ENCODE measurements around the gene FMN1.
"Not testable (repeated sequence)": the region's sequence is repeated elsewhere in the genome, so short reads cannot be mapped to it uniquely, and the experiment has no call there.

Gene FMN1

DNA sequence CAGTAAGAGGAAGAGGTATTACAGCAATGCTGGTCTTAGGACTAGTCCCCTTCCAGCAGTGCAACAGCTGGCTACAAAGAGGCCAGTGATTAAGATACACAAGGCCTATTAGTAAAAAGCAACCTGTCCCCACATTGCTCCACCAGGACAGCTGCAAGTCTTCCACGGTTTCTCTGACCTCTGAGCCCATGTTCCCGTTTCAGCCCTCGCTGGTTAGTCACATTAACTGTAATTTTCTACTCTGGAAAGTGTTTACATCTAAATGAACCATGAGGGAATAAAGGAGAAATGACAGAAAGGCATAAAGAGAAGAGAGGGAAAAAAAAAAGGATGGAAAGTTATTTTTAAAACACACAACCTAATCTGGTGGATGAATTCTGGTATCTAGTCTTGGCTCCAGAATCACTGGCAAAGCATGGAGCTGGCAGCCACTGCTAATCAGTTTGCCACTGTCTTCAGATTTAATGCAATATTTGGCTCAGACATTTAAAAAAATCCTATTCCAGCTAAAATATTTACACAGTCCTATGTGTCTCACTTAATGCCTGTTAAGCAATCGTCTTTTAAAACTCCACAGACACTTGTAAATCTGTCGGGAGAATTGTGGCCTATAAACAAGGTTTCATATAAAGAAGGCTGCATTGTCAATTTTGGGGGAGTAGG is 321.8 kb downstream of the FMN1 start:
- DNase-seq: no peak

GRCh38 chr15:32871883-32872282 is 322.6 kb downstream of the FMN1 start:
- DNase-seq: no peak

GRCh38 chr15:32870240-32871033 is 324.1 kb downstream of the FMN1 start:
- no peak for DNase-seq

- DNase-seq: no peak
These were observed 324.7 kb downstream of the FMN1 start for GRCh38 chr15:32869776-32870175.

DNA sequence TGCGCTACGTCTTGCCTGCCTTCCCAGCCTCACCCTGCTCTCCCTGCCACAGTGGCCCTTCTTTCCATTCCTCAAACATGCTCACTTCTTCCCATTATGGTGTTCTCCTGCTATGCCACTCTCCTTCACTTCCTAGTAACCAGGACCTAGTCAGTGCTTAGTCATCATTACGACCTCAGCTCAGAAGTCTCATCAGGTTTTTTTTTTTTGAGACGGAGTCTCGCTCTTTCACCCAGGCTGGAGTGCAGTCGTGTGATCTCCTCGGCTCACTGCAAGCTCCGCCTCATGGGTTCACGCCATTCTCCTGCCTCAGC is 327.2 kb downstream of the FMN1 start:
- DNase-seq: no peak

- DNase-seq: peak; percentile 12 to 17
These were observed 327.8 kb downstream of the FMN1 start for GRCh38 chr15:32866454-32867312.

DNA sequence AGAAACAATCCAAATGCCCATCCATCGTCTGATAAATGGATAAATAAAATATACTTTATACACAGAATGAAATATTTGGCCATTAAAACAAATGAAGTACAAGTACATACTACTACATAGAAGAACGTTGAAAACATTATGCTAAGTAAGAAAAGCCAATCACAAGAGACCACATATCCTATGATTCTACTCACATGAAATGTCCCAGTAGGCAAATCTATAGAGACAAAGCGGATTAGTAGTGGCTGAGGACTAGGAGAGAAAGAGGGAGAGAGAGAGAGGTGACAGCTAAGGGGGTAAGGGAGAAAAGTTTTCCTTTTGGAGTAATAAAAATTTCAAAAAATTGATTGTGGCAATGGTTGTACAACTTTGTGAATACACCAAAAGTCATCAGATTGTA is 329.7 kb downstream of the FMN1 start:
- no peak for DNase-seq

DNA sequence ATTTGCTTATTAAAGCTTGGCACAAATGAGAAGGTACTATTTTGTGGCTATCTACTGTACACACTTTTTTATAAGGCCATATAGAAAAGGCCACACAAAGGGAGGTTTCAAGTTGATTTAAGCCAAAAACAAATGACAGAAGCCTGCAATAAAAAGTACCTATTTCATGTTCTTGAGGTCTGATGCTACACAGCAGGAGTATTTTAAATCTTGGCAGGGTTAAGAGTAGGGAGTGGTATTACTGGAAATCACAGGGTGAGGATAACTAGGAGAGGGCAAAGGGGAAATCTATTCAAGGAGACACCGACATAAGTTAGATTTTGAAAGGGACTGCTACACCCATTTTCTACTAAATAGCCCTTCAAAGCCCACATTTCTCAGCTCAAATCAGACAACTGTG is 330.5 kb downstream of the FMN1 start:
- DNase-seq: no peak

DNA sequence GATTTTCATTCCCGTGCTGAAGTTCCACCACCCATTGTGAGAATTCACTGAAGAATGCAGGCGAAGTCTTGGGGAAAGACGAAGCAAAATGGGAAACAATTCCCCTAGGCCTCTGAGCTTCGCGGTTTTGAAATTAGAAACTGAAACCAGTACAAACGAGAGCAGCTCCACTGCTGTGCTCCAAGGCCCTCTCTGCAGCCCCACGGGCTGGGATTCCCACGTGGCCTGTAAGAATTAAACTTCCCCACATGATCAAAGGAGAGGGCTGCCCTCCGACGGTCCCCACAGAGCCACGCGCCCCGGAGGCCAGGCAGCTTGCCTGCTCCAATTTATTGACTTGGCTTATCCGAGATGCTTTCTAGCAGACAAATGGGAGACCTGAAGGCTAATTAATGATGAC is 332.8 kb downstream of the FMN1 start:
- no peak for DNase-seq

GRCh38 chr15:32861174-32861573 is 333.3 kb downstream of the FMN1 start:
- no peak for DNase-seq

- DNase-seq: no peak
These were observed 334.5 kb downstream of the FMN1 start for GRCh38 chr15:32859996-32860395.

GRCh38 chr15:32859251-32859650 is 335.3 kb downstream of the FMN1 start:
- no peak for DNase-seq

GRCh38 chr15:32857732-32858131 is 336.8 kb downstream of the FMN1 start:
- DNase-seq: no peak

GRCh38 chr15:32856753-32857152 is 337.8 kb downstream of the FMN1 start:
- no peak for DNase-seq

DNA sequence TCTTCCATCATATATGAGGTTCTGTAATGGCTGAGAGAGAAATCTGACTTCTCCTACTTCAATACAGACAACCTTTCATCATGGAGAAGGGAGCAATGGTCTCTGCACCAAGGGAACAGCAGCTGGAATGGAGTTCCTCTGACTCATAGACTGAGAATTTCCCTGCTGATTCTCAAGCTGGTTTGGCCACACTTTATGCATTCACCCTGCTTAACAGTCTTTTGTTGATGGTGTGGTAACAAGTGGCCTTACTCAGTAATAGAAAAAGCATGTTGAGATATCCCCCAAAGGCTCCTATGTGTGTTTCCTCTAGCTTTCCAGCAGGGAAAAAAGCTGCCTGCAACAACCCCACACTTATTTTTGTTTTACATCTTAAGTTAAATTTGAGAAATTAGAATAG is 338.6 kb downstream of the FMN1 start:
- no peak for DNase-seq

DNA sequence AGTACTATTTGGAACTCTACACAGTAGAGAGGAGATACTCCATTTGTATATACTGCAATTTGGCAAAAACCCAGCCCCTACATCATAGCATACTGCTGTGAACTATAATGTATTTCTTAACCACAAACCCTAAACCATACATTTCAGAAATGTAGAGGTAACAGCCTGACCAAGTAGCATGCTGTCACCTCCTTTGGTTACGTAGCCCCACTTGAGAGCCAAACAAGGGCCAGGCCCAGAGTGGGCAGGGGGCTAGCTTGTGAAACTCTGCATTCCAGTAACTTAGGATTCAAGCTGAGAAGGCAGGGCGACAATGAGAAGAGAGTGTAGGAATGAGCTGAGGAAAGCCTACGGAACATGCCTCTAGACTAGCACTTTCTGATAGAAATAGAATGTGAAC is 340.9 kb downstream of the FMN1 start:
- no peak for DNase-seq

DNA sequence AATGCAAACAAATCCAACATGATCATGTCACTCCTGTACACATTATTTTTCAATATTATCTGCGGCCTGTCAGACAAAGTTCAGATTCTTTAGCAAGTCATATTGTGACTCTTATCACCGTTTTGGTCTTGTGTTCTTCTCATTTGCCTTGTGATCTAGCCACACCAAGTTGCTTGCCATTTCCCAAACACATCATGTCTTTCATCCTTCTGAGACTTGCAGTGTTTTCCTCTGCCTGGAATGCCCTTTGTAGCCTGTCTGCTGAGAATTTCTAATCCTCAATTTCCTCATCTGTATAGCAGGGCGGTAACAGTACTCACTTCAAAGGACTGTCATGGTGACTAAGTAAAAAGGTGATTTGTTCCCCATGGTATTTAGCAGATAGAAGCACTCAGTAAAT is 341.7 kb downstream of the FMN1 start:
- DNase-seq: no peak

DNA sequence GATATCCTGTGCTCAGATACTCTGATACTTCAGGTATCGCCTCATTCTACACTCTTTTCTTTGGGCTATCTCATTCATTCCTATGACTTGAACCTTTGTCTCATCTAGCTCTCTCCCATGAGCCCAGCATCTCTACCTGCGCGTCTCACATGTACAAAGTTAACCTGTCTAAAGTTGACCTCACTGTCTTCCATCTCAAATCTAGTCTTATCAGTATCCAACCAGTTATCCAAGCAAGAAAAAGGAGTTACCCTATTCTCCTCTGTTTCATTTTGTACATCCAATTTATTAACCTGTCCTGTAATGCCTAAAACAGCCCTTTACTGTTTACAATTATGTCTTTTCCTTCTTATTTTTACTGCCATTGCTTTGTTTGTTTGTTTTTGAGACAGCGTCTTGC is 342.5 kb downstream of the FMN1 start:
- no peak for DNase-seq

- DNase-seq: no peak
These were observed 342.9 kb downstream of the FMN1 start for GRCh38 chr15:32851572-32851971.

DNA sequence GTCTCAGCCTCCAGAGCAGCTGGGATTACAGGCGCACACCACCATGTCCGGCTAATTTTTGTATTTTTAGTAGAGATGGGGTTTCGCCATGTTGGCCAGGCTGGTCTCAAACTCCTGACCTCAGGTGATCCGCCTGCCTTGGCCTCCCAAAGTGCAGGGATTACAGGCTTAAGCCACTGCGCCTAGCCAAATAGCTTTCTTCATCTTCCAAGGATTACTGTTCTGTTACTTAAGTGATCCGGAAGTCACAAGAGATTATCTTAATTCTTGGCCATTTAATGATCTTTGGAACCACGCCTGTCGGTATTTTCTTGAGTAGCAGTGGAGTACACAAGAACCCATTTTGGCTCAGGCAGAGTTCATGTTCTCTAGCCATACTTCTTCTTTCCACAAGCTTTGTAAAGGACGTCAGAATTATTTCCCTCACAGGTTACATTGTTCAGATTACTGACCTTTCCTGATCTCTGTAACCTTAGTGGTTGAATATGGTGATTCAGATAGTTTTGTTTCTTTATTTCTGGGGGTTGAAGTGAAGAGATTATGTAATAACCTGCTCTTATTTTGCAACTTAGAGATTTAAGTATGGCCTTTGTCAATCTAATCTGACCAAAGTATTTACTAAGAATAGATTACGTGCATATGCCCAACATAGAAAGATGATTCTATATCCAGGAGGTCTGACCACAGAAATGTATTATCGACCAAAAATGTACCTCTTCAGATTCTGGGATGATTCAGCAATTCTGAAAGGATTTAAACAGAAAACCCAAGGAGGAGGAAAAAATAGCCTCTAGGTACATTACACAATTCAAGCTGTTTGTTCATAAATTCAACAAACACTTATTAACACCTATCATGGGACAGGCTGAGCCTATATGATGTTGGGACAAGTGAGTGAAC is 344.5 kb downstream of the FMN1 start:
- DNase-seq: peak in 1 of 2 experiments; percentile 8

DNA sequence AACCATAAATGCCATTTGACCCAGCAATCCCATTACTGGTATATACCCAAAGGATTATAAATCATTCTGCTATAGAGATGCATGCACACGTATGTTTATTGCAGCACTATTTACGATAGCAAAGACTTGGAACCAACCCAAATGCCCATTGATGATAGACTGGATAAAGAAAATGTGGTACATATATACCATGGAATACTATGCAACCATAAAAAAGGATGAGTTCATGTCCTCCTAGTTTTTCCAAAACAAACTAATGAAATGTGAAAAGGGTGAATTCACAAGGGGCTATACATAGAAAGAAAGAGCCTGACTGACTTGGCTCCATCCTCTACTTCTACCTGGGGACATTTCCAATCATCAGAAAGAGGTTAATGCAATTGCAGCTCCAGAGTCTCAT is 347.8 kb downstream of the FMN1 start:
- DNase-seq: not testable (repeated sequence)

GRCh38 chr15:32844118-32844711 is 350.3 kb downstream of the FMN1 start:
- peak; percentile 36 to 59 for DNase-seq
